ENCODE data around the gene CCDC51.

CCDC51 gene

DNA sequence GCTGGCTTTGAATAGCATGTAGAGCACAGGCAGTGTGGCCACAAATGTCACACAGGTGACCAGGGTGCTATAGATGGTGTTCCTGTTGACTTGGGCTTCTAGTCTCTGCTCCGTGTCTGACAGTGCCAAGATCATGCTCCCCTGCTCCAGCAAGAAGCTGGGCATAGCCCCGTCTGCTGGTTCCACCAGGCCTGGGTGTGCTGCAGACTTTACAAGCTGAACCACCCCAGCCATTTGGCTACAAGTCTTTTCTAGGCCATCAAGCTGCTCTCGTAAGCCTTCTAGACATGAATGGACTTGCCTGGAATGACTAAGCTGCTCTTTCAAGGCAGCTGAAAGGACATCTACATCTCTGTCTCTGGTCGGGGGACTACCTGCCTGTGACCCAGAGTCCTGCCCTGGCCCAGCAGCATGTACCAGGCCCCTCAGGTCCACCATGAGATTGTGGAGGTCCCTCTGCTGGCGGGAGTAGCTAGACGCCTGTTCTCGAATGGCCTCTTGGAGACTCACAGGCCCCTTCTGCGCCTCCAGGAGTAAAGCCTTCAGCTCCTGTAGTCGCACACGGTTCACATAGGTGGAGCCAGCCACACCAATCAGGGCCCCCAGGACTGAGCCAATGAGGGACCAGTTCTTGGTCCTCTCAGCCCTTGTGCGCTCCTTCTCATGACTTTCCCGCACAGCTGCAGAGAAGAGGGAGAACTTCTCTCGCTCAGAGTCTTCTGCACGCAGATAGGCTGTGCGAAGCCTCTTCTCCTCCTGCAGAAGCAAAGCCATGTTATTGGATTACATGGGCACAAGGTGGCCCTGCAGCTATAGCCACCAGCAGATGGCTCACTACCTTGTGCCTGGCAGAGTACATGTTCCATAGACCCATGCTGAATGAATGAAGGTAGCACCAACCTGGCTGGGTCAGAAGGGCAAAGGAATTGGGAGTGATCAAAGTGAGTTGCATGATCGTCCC, 7.2 kb downstream of the CCDC51 start:
- no peak for DNase-seq

DNA sequence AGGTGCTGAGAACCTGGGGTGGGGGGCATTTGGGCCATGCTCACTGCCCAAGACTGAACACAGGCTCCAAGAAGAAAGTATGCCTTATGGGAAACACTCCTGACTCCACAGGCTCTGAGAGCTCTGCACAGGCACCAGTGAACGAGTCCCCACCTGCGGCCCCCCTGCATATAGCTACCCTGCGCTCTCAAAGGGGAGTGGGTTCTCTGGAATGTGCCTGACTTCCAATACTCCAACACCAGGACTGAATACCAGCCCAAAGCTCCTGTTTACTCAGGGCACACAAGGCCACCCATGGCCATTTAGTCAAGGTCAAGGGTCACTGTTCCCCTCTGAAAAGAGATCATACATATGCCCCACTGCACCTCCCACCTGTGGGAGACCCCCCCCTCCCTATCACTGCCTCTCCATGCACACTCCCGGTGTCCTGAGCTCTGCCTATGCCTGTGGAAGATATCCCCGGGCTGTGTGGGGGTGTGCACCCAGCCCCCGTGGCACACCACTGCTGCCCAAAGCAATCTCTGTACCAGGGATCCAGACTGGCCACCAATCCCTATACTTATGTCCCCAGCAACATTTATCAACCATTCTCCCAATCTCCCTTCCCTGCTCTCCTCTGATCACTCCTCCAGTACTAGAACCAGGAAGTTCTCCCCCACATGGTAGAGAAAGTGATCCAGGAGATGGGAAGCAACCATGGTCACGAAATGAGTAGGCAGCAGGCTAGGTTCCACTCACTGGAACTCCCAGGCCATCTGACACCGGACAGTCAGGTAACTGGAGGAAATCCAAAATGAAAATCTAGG, 8.5 kb downstream of the CCDC51 start:
- no peak for DNase-seq

DNA sequence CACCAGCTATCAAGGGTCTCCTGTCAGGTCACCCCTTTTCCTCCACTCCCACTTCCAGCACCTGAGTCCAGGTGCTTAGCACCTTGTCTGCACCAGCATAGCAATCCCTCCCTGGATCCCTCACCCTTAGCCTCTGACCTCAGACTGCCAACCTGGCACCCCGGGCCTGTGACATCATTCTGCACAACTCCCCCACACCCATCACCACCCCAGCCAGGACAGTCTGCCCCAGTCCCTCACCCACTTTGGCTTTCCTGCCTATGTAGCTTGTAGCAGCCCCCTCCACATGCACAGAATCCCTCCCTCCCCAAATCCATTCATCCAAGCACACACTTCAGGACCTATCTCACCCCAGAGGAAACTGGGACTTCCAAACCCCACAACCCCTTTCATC, 9.2 kb downstream of the CCDC51 start:
- DNase-seq = no peak

DNA sequence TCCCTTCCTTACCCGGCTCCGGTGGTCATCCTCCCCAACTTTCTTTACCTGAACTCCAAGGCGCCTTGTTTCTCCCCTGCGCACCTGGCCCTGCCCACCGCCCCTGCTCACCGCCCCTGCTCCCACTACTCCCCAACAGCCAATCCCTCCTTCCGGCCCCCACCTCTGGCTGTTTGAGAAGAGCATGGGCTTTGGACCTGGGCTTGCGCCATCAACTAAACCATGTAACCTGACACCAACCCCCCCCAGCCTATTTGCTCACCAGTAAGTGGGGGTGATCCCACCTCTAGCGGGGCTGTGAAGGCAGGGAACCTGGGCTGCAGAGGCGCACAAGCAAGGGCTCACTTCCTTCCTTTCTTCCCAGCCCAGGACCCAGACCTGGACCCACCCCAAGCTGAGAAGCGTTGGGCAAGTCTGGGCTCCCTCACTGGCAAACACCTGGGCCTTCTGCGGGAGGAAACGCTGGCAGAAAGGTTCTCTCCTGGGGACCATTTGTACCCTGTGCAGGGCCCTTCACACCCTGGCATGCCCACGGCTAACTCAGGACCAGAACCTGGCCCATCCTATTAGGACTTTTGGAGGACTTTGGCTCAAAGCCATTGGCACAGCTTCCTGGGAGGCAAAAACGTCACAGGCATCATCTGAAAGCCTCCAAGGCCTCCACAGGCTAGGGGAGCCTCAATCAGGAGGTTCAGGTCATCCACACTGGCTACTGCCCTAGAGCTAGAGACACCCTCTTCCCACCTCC, 9.8 kb downstream of the CCDC51 start, which contains the start of gene PLXNB1:
TSS of gene PLXNB1 (minus strand) at position 127 of the 748 bp plus-strand sequence. CDS start 5,475 bp downstream, outside the sequence.
- DNase-seq = no peak

DNA sequence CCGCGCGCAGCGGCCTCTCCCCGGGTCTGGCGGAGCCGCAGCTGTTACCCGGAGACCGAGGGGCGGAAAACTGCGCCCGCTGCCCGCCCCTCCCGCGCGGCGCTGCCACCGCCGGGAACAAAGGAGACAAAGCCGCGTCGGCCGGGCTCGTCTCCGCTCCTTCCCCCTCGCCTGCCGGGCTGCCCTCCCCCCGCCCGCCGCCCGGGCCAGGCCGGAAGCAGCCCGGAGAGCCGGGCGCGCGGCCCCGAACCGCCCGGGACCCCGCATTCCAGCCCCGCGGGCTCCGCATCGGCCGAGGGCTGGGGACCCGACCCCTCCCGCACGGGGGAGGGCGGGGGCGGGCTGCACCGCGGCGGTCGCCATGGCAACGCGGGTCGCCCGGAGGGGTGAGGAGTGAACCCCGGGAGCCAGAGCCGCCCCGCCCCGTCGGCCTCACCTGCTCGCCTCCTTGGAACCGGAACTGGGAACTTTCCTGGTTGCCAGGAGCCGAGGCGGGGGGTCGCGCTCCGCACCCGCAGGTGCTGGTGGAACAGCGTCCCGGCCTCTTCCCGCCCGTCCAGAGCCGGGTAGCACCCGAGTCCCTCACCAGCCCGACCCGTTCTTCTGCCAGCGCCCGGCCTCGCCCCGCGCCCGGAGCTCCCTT, 10.5 kb downstream of the CCDC51 start:
- peak; percentile 47 for DNase-seq

DNA sequence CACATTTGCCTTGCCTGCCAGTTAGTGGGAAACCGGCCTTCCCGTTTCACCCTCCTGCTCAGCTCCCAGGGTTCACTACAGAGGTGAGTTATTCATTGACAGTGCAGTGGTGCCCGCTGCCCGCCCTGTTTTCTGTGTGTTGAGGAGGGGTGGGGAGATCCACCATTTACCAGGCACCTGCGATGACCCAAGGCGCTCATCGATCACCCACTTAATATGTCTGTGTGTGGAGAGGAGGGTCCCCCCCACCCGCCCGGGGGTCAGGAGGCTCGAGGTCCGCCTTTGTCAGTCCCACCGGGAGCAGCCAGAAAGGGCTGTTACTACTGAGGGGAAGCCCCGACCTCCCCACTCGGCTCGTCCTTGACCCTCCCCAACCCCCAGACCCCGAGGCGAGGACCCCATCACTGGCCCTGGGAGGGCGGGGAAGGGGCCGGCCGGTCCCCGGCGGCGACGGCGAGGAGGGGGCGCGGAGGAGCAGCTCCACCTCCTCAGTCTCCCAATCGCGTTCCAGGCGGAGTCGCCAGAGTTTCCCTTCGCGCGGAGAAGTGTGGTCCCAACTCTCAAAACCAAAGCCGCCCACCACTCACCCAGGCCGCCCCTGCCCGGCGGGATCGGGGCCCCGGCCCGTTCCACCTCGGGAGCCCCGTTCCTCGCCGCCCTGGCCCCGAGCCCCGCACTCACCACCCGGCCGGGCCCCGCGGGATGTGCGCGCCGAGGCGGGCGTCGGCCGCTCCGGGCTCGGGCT, 11.2 kb downstream of the CCDC51 start:
- DNase-seq = no peak

DNA sequence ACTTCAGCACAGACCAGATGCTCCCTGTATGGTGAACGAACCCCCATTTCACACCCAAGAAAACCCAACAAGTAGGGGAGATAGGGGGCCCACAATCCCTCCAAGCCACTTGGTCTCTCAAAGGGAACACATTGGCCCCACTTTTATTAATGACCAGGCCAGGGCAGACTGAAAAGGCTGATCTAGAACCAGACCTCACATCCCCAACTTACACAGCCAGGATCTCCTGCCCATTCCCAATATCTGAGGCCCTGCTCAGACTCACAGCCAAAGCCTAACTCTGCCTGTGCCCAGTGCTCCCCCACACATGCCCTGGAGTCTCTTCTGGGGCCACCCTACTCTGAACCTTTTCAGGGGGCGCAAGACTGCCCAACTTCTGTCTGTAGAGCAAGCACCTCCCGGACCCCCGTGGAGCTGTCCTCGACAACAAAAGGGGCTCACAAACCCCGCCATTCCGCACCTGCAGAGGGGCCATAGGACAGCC, 11.8 kb downstream of the CCDC51 start:
- no peak for DNase-seq

DNA sequence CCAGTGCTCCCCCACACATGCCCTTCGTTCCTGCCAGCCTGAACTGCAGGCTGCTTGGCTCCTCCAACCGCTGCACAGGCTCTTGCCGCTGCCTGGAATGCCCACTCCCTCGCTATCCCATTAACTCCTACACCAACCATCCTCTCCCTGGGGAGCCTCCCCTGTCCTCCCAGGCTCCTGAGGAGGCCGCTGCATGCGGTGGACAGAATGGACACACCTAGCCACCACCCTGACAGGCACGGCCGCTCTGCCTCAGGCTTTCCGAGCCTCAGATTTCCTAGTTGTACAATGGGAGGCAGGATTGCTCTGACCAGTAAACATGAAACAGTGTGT, 12.3 kb downstream of the CCDC51 start:
- no peak for DNase-seq

DNA sequence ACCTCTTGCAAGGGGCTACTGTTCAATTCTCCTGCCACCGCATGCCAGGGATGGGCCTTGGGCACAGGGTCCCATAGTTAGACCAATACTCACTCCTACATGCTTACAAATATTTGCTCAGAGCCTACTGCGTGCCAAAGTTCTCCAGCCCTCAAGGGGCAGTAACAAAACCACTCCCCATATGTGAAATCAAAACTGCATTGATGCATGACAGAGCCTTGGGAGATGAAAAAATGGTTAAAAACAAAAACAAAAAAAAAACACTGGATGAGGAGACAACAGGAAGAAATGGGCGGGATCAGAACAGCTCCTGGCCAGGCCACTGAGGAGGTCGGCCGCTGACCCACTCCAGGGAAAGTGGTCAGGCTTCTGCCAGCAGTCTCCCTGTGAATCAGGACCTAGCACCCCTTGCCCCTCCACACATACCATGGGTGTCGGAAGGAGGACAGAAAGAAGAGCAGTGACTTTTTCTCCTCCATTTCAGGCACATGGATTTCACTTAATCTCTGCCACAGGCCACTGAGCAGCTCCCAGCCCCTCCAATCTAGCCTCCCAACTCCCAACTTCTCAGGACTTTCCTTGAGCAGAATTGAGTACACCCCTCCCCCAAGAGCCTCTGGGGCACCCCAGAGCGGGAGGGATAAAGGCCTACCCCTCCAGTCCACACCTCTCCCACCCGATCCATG, 12.8 kb downstream of the CCDC51 start:
- no peak for DNase-seq

DNA sequence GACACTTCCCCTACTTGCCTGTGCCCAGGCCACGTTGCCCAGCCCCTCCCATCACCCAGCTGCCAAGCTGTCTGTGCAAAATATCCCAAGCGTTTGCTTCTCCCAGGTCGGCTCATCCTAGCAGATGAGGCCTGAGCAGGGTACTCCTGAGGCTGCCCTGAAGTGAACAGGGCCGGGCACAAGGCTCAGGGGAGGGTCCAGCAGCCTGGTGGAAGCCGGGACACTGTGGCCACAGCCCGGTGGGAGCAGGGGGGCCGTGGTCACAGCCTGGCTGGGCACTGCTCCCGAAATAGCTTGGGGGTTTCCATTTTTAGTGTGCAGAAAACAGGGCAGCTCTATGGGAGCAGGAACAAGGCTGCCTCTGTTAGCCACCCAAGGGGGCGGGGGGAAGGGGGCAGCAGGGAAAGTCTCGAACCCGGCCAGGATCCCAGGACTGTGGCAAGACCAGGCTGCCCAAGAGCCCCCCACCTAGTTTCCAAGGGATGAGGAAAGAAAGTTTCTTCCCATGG, 13.5 kb downstream of the CCDC51 start:
- no peak for DNase-seq

DNA sequence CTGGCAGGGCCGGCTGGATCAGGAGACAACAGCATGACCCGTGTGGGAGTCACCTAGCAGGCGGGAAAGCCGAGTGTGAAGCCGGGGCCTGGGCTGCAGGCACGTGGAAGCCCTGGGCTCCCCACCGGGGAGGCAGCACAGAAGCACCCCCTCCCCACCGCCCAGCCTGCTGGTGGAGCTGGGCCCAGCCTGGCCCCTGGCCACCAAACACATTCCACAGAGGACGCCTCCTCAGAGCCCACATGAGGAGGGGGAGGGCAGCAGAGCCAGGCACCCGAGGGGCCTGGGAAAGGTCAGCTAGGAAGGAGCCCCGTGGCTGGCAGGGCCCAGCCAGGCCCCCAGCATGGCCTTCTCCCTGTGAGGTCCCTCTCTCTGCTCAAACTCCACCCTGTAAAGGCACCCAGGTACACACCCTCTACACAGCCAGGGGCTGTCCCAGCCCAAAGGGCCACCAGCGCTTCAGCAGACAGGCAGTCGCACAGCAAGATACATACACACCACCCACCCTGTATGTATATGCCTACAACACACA, 14.6 kb downstream of the CCDC51 start:
- no peak for DNase-seq

DNA sequence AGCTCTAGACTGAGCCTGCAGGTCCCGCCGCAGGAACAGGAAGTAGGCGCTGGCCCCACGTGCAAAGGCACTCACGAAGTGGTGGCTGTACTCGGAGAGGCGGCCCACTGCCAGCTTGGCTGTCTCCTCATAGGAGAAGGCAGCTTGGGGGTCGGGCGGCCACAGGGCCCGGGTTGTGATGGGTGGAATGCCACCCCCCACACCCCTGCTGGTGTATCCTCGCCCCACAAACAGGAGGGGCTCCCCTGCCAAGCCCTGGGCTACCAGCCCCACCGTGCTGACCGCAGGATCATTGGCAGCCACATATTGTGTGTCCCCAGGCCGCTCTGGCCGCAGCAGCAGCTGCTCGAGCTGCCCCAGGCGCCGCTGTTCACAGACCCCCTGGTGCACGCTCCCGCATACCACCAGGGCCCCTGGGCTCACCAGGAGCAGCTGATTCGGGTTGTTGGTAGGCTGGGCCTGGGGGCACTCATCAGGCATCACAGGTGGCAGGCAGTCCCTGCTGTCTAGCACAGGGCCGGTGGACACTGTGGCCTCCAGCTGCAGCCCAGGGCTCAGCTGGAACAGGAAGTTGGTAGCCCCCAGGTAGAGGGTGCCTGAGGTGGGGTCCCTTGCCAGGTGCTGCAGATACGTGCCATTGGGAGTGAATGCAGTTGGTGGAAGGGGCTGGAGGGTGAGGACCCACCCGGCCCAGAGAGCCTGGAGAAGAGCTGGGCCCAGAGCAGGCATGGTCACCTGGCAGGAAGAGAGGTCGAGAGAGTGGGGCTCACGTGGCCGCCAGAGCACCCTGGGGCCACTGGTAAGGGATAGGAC, 15.8 kb downstream of the CCDC51 start:
- no peak for DNase-seq

DNA sequence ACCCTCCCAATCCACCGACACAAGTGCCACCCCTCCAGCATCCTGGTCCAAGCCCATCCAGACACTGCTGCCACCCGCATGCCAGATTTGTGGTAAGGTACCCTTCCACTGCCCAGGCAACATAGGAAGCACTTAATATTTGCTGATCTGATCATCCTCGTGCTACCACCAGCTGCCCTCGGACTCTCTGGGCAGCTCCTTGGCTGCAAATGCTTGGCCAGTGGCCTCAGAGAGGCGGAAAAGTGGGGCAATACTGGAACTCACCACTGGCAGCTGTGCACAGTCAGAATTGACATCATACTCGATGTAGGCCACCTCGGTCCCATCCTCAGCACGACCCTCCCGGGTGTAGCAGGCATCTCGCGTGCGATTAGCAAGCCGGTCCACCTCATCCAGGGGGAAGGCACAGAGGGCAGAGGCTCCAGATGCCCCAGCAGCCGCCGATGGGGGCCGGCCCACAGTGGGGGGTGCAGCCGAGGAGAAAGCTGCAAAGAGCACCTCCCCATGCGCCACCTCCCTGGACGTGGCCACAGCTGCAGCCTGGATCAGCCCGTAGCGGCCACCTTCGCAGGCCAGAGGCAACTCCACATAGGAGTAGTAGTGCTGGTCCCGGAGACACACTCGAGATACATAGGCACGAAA, 16.6 kb downstream of the CCDC51 start:
- DNase-seq = no peak

DNA sequence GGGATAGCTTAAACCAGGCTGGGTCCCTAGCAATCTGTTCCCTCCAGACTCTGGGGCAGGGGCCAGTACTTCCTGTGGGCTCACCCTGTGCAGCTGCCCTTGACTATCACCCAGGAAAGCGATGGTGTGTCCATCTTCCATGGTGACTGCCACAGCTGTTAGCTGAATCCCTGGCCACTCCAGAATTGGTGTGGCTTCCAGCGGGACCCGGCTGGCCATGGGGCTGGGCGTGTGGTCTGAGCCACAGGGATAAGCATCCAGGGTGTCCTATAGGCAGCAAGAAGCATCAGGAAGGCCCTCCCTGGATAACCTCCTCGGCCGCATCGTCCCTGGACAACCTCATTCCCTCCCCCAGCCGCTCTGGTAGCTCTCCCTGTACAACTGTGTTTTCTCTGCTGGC, 17.2 kb downstream of the CCDC51 start:
- DNase-seq = no peak

DNA sequence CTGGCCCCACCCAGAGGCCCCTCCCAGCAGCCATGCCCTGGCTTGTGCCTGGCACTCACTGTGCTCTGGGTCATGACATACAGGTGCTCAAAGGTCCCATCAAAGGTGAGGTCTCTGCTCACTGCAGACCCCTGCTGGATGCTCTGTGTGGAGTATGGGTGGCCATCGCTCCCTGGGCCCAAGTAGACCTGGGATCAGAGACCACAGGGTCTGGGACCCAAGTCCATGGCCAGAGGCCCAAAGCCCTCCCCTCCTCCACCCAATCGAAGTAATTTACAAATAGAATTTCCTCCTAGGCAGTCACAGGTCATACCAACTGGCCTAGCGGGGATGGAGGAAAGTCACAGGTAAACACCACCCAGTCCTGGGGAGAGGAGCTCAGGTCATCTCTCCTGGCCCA, 17.6 kb downstream of the CCDC51 start:
- no peak for DNase-seq

DNA sequence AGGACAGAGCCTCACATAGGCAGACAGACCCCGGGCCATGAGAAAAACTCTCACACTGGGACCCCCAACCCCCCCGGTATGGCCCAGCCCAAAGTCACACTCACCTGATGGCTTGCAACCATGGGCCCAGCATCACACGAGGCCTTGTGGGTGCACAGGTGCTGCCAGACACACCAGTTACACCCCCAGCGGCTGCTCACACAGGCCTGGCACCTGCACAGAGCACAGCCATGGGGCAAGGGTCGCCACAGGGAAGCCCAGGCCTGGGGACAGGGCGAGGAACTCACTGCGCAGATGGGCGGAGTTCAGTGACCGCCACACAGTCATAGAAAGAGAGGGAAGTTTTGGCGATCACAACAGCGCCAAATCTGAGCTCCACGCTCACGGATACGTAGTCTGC, 19.4 kb downstream of the CCDC51 start:
- no peak for DNase-seq

DNA sequence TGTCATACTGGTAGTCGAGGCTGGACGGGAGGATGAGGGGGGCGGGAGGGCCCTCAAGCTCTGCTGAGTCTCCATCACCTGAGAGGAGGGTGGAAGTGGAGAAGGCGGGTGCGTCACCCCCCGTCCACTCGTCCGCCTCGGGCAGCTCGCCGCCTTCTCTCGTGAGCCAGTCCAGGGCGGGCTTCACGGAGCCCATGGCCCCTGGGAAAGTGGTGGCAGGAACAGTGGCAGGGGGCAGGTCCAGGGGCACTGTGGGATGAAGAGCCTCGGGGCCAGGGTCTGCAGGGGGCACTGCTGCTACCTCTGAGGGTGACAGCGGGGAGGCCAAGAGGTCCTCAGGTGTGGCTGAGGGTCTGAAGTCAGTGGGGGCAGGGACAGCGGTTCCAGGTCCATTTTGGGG, 20.3 kb downstream of the CCDC51 start:
- DNase-seq = no peak

DNA sequence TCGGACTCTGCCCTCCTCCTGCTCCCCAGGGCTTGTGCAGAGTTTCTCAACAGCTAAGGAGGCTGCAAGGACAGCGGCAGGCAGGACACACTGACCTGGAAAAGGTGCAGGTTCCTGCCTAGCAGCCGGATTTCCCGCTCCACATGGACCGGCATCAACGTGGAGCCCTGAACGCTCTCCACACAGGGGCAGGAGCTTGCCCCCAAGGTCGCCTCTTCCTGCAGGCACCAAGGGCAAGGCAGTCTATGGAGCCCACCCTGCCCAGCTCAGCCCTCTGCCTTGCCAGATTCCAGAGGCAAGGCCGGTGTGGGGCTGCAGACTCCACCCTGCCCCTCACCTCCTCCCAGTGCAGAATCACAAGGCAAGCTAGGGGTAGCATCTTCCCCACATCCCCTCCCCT, 20.8 kb downstream of the CCDC51 start:
- DNase-seq = no peak

DNA sequence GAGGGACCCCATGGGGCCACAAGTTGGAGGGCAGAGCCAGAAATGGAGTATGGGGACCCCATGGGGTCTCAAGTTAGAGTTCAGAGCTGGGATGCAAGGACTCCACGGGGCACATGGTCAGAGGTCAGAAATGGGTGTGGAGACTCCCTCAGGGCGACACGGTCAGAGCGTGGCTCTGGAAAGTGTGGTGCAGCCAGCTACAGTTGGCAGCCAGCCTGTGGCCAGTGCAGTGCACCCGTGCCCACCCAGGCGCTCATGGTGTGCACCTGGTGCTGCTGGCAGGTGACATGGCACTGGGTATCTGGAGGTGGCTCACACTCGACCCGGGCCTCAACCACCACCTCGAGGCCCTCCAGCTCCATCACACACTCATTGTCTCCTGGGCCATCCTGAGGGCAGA, 21.3 kb downstream of the CCDC51 start:
- DNase-seq = no peak

All from suppressor macrophage treated with lipopolysaccharide for 4 hours (primary cell).